Nephron (organoid): ENCODE results near the gene MAML3.

ENCODE experiments used
- H3K27ac Mint-ChIP-seq, 3 experiments: 2 replicates each; pipeline ENCODE4 v1.8.0; 2020; ENCODE audit warnings: mixed read lengths in 3 of 3, mild to moderate bottlenecking in 2 of 3, moderate library complexity in 1 of 3
- H3K27me3 Mint-ChIP-seq: 2 replicates; pipeline ENCODE4 v1.8.0; 2021; ENCODE audit warnings: low read depth, mild to moderate bottlenecking, moderate library complexity, mixed read lengths
- H3K36me3 Mint-ChIP-seq: 2 replicates; pipeline ENCODE4 v1.8.0; 2020; ENCODE audit warnings: low read depth, mixed read lengths
- H3K4me1 Mint-ChIP-seq: 2 replicates; pipeline ENCODE4 v1.8.0; 2020; ENCODE audit warnings: mixed read lengths
- H3K4me3 Mint-ChIP-seq, 3 experiments: 2 replicates each; pipeline ENCODE4 v1.8.0; 2020; ENCODE audit warnings: mild to moderate bottlenecking in 3 of 3, mixed read lengths in 3 of 3, moderate library complexity in 2 of 3
- H3K9me3 Mint-ChIP-seq: 2 replicates; pipeline ENCODE4 v1.8.0; 2020; ENCODE audit warnings: mixed read lengths
- CTCF ChIP-seq, 3 experiments: fragments of 200-600 bp; sonication (generic); IDR thresholded peaks; one replicate each; pipeline ENCODE4 v1.5.0; 2021; ENCODE audit warnings: antibody characterized with exemption in 3 of 3; ENCODE audit not compliant: unreplicated experiment in 3 of 3

MAML3 gene

DNA sequence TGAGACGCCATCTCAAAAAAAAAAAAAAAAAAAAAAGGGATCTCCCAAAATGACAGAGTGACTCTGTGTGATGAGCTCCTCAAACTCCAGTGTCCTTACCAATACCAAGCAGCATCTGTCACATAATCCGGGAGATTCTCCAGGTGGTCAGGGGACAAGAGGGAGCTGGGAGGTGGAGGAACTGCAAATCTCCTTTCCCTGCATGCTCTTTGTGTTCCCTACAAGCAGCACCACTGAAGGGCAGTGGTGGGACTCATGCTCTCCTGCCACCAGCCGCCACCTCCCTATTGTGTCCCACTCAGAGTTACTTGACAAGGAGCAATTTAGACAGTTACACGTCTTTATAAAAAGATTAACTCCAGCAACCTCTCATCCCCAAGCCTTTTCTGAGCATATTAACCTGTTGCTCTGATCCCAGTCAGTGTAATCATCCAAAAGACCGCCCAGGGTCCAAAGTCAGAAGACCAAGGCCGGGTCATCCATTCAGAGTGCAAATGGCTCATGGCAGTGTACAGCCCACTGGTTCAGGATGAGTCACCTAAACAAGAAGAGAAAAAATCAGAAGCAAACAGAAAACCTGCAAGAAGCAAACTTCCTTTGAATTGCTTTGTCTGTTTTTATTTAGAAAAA is 464.8 kb downstream of the MAML3 start:
- Mint-ChIP-seq H3K27ac (peak overlapping the region in 1 of 3 experiments; percentile 49), H3K4me3 (no peak overlapping the region), H3K36me3 (peaks cover 30% of the 10 kb centered on the region), H3K4me1 (peaks cover 5% of the 10 kb centered on the region), H3K27me3 (no peaks in the 10 kb centered on the region), H3K9me3 (peaks cover 3% of the 10 kb centered on the region)
- TF ChIP-seq CTCF (IDR thresholded peaks at IDR 0.05; ENCODE audit: unreplicated experiment in 3 of 3): no peak

GRCh38 chr4:139686988-139687387 is 467.0 kb downstream of the MAML3 start:
- Mint-ChIP-seq H3K27me3 (no peaks in the 10 kb centered on the region), H3K9me3 (peaks cover 11% of the 10 kb centered on the region), H3K36me3 (peaks cover 45% of the 10 kb centered on the region), H3K4me1 (peaks cover 7% of the 10 kb centered on the region), H3K27ac (no peak overlapping the region), H3K4me3 (no peak overlapping the region)
- TF ChIP-seq CTCF (IDR thresholded peaks at IDR 0.05; ENCODE audit: unreplicated experiment in 3 of 3): no peak

DNA sequence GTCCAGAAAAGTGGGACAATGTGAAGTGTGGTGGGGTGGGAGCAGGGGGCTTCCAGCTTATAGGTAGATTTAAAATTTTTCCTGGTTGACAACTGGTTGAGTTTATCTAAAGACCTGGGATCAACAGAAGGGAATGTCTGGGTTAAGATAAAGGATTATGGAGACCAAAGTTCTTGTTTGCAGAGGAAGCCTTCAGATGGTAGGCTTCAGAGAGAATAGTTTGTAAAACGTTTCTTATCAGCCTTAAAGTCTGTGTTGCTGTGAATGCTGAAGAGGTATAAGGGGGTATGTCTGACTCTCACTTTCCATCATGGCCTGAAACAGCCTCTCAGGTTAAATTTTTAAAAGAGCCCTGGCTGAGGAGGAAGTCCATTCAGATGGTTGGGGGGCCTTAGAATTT is 467.9 kb downstream of the MAML3 start:
- Mint-ChIP-seq H3K9me3 (peaks cover 11% of the 10 kb centered on the region), H3K27me3 (no peaks in the 10 kb centered on the region), H3K4me1 (peaks cover 7% of the 10 kb centered on the region), H3K36me3 (peaks cover 49% of the 10 kb centered on the region), H3K4me3 (no peak overlapping the region), H3K27ac (no peak overlapping the region)
- no peak for TF ChIP-seq CTCF (IDR thresholded peaks at IDR 0.05; ENCODE audit: unreplicated experiment in 3 of 3)

DNA sequence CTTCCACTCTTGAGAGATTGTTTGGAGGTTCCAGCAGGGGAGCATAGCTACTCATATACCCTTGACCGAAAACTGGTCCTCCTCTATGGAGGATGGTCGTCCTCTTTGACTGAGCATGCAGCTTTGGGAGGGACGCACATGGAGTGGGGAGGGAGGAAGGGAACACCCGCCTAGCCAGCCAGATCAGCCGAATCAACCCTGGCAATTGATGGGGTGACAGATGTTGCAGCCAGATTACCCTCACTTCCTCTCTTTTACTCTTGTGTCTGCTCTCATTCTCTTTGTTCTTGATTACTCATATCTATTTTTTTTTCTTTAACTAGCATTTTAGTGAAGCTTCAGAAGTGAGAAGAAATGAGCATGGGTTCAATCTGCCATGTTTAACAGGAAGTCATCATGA is 468.8 kb downstream of the MAML3 start:
- no peak overlapping the region for H3K27ac Mint-ChIP-seq
- H3K36me3 Mint-ChIP-seq: peaks cover 59% of the 10 kb centered on the region
- TF ChIP-seq CTCF (IDR thresholded peaks at IDR 0.05; ENCODE audit: unreplicated experiment in 3 of 3): no peak
- peaks cover 13% of the 10 kb centered on the region for H3K9me3 Mint-ChIP-seq
- no peaks in the 10 kb centered on the region for H3K27me3 Mint-ChIP-seq
- no peak overlapping the region for H3K4me3 Mint-ChIP-seq
- peaks cover 7% of the 10 kb centered on the region for H3K4me1 Mint-ChIP-seq

GRCh38 chr4:139684351-139684750 is 469.6 kb downstream of the MAML3 start:
- no peaks in the 10 kb centered on the region for H3K27me3 Mint-ChIP-seq
- H3K36me3 Mint-ChIP-seq: peaks cover 67% of the 10 kb centered on the region
- no peak for TF ChIP-seq CTCF (IDR thresholded peaks at IDR 0.05; ENCODE audit: unreplicated experiment in 3 of 3)
- H3K9me3 Mint-ChIP-seq: peaks cover 16% of the 10 kb centered on the region
- H3K4me3 Mint-ChIP-seq: no peak overlapping the region
- no peak overlapping the region for H3K27ac Mint-ChIP-seq
- peaks cover 7% of the 10 kb centered on the region for H3K4me1 Mint-ChIP-seq

- TF ChIP-seq CTCF (IDR thresholded peaks at IDR 0.05; ENCODE audit: unreplicated experiment in 3 of 3): no peak
- Mint-ChIP-seq H3K9me3 (peaks cover 22% of the 10 kb centered on the region), H3K4me3 (no peak overlapping the region), H3K4me1 (peaks cover 7% of the 10 kb centered on the region), H3K27me3 (no peaks in the 10 kb centered on the region), H3K36me3 (peaks cover 83% of the 10 kb centered on the region), H3K27ac (peak overlapping the region; percentile 4 to 18 (median 8))
These were observed 471.2 kb downstream of the MAML3 start for GRCh38 chr4:139682741-139683151.
